HL-60 (cell line): ENCODE results near the gene SLC29A3.

Experiments
- DNase-seq, 2 experiments: peaks; one replicate each; pipeline ENCODE4 v3.0.0-alpha.2; 2010 to 2020; ENCODE audit warnings: low read depth in 1 of 2, low spot score in 1 of 2
- H3K27ac ChIP-seq: fragments of 250-450 bp; sonication (Bioruptor Pico); replicated peaks from 2 replicates; pipeline ENCODE4 v1.5.1; 2020; ENCODE audit warnings: mild to moderate bottlenecking, moderate library complexity
- H3K27me3 ChIP-seq: fragments of 250-450 bp; sonication (Bioruptor Pico); 2 replicates; pipeline ENCODE4 v1.5.1; 2021; ENCODE audit warnings: mild to moderate bottlenecking, moderate library complexity; ENCODE audit not compliant: insufficient read depth, poor library complexity, severe bottlenecking
- H3K4me3 ChIP-seq: replicated peaks from 2 replicates; pipeline ENCODE4 v1.5.1; 2011; ENCODE audit warnings: mild to moderate bottlenecking, control low read depth, low read length; ENCODE audit not compliant: insufficient read depth
- CTCF ChIP-seq: IDR thresholded peaks from one replicate; pipeline ENCODE4 v1.5.1; 2011; ENCODE audit warnings: low read length, control low read depth, inconsistent platforms; ENCODE audit not compliant: insufficient read depth
- GABPA ChIP-seq: IDR thresholded peaks from 2 replicates; pipeline ENCODE4 v1.6.1; 2012; ENCODE audit warnings: low read depth
- POLR2AphosphoS5 ChIP-seq: IDR thresholded peaks from 2 replicates; pipeline ENCODE4 v1.6.1; 2012; ENCODE audit warnings: low read depth
- REST ChIP-seq: IDR thresholded peaks from 2 replicates; pipeline ENCODE4 v1.6.1; 2012; ENCODE audit warnings: low read depth; ENCODE audit not compliant: insufficient replicate concordance
- SPI1 ChIP-seq: IDR thresholded peaks from 2 replicates; pipeline ENCODE4 v1.6.1; 2012; ENCODE audit warnings: low read depth, mild to moderate bottlenecking, borderline replicate concordance

SLC29A3 gene

GRCh38 chr10:71344993-71345480, 26.0 kb downstream of the SLC29A3 start:
- DNase-seq, result no peak
- Histone ChIP-seq H3K27ac (no peak overlapping the region), H3K27me3 (no peaks in the 10 kb centered on the region), H3K4me3 (no peak overlapping the region)
- TF ChIP-seq GABPA (no peak), REST (no peak), SPI1 (no peak), CTCF (no peak), POLR2AphosphoS5 (no peak)

- H3K27ac ChIP-seq, result no peak overlapping the region
- TF ChIP-seq POLR2AphosphoS5 (no peak), CTCF (no peak), GABPA (no peak), REST (no peak), SPI1 (no peak)
- DNase-seq, result no peak
- H3K27me3 ChIP-seq, result no peaks in the 10 kb centered on the region
- no peak overlapping the region for H3K4me3 ChIP-seq
Measured at GRCh38 chr10:71345694-71346093, 26.6 kb downstream of the SLC29A3 start.

GRCh38 chr10:71346731-71347130, 27.7 kb downstream of the SLC29A3 start:
- no peak overlapping the region for H3K27ac ChIP-seq
- DNase-seq, result no peak
- TF ChIP-seq GABPA (no peak), CTCF (no peak), SPI1 (no peak), POLR2AphosphoS5 (no peak), REST (no peak)

More at GRCh38 chr10:71346731-71347130, 27.7 kb downstream of the SLC29A3 start:
- Histone ChIP-seq H3K27me3 (no peaks in the 10 kb centered on the region), H3K4me3 (no peak overlapping the region)
